Measurements from ENCODE around the gene LASP1NB.
"Not testable (repeated sequence)": the region's sequence is repeated elsewhere in the genome, so short reads cannot be mapped to it uniquely, and the experiment has no call there.

Gene LASP1NB

DNA sequence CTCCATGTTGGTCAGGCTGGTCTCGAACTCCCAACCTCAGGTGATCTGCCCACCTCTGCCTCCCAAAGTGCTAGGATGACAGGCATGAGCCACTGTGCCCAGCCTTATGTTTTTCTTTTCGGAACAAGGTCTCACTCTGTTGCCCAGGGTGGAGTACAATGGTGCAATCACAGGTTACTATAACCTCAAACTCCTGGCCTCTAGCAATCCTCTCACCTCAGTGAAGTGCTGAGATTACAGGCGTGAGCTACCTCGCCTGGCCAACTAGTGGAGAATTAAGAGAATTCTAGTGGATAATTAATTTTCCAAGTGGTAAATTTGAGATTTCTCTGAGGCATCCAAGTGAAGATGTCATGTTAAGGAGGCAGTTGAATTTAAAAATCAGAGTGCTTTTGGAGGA, 44.7 kb downstream of the LASP1NB start:
- no peak for DNase-seq

DNA sequence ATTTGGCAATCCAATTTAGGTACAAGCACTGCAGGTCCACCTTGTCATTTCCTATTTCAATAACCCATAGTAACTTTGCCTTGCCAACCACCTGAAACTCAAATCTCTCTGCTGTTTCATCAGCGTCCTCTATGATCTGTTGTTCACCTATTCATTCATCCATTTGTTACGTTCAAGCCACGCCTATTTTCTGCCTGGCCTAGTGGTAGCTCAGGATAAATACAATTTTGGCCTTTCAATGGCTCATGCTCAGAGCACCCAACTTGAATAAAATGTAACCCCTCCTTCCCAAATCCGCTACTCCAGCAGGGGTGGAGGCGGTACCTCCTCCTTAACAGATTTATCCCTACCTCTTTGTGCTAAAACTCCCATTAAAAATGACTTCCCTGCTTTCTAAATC, 45.4 kb downstream of the LASP1NB start:
- DNase-seq: no peak

GRCh38 chr17:38976187-38976551, 50.8 kb downstream of the LASP1NB start:
- DNase-seq: not testable (repeated sequence)

GRCh38 chr17:38978180-38978579, 52.8 kb downstream of the LASP1NB start:
- no peak for DNase-seq
